Measurements from ENCODE around the gene ATF7IP. TPM values are rescaled to one million over a fixed set of nuclear protein-coding genes. Genes with fewer than 3 reads are reported as not detected.

The ATF7IP gene
- total and polyA plus RNA-seq, 4 donors, result 7.0 to 98.4 (median 31.7) TPM

- Histone ChIP-seq H3K9me3 (ENCODE audit: control insufficient read depth, low read length) (no peaks in the 10 kb centered on the region), H3K4me3 (ENCODE audit: low read length in 2 of 2) (no peak overlapping the region), H3K27me3 (ENCODE audit: control insufficient read depth in 1 of 2, insufficient read depth in 2 of 2, low read length in 1 of 2) (no peaks in the 10 kb centered on the region), H3K27ac (ENCODE audit: low read depth in 1 of 2, low read length in 2 of 2) (no peak overlapping the region), H3K36me3 (ENCODE audit: control insufficient read depth in 1 of 2, insufficient read depth in 2 of 2, low read length in 1 of 2) (no peaks in the 10 kb centered on the region), H3K4me1 (ENCODE audit: control insufficient read depth in 1 of 2, insufficient read depth in 2 of 2, low read length in 2 of 2) (no peaks in the 10 kb centered on the region)
- 97 to 99% methylated on average over 4 of the region's 4 CpGs for WGBS, 2 donors
- DNase-seq (no peak), ATAC-seq (ENCODE audit: low FRiP score) (no peak)
- intact Hi-C loops (cut with DNase I), result no loop called here
These were observed 182.1 kb downstream of the ATF7IP start for GRCh38 chr12:14547571-14547970.

- no peak overlapping the region for H3K27ac ChIP-seq (ENCODE audit: low read depth in 1 of 2, low read length in 2 of 2)
- no peak for ATAC-seq (ENCODE audit: low FRiP score)
- no peaks in the 10 kb centered on the region for H3K4me1 ChIP-seq (ENCODE audit: control insufficient read depth in 1 of 2, insufficient read depth in 2 of 2, low read length in 2 of 2)
- no peak for DNase-seq
- no peaks in the 10 kb centered on the region for H3K27me3 ChIP-seq (ENCODE audit: control insufficient read depth in 1 of 2, insufficient read depth in 2 of 2, low read length in 1 of 2)
- no peak overlapping the region for H3K4me3 ChIP-seq (ENCODE audit: low read length in 2 of 2)
- H3K36me3 ChIP-seq (ENCODE audit: control insufficient read depth in 1 of 2, insufficient read depth in 2 of 2, low read length in 1 of 2), result no peaks in the 10 kb centered on the region
- WGBS, 2 donors, result 96% methylated on average over 6 of the region's 6 CpGs
- intact Hi-C loops (cut with DNase I), result no loop called here
- H3K9me3 ChIP-seq (ENCODE audit: control insufficient read depth, low read length), result no peaks in the 10 kb centered on the region
These were observed 183.1 kb downstream of the ATF7IP start for GRCh38 chr12:14548609-14549008.

Other genes with a start within 250 kb of the ATF7IP start
- 10 to 100 TPM; 11.6 to 24.8 TPM for gene PLBD1, start 202.2 kb downstream of the ATF7IP start, total RNA-seq
- gene PLBD1, start 202.2 kb downstream of the ATF7IP start, polyA plus RNA-seq, result 1 to 10 TPM; 3.0 to 6.3 TPM

Measured in aorta (tissue), 5 donors.